ENCODE data around the gene ARID2. TPM values are rescaled to one million over a fixed set of nuclear protein-coding genes. Genes with fewer than 3 reads are reported as not detected.
A peak's percentile ranks its signal among the peaks of the same experiment; 100 is the strongest.

Gene ARID2
- total and polyA plus RNA-seq, 4 donors = 1.8 to 17.8 (median 13.2) TPM

DNA sequence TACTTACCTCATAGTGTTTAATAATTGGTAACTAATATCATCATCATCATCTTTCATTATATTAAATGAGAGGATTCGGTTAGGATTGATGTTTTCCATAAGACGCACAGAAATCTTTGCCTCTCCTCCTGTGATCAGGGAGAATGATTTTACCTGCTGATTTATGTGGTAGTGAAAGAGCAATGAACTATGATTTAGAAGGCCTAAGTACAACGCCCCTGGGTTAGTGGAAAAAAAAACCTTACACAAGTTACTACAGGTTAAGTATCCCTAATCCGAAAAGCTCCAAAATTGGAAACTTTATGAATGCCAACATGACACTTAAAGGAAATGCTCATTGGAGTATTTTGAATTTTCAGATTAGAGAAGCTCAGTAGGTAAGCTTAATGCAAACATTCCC is 55.8 kb downstream of the ARID2 start:
- Histone ChIP-seq H3K27me3 (ENCODE audit: control insufficient read depth in 4 of 4, insufficient read depth in 4 of 4, low read length in 3 of 4) (no peaks in the 10 kb centered on the region), H3K27ac (ENCODE audit: low read depth in 1 of 2, low read length in 2 of 2) (no peak overlapping the region), H3K4me1 (ENCODE audit: control insufficient read depth in 4 of 4, insufficient read depth in 4 of 4, low read length in 3 of 4) (peaks cover 0 to 4% (median 0%) of the 10 kb centered on the region in 4 donors), H3K36me3 (ENCODE audit: control insufficient read depth in 4 of 4, insufficient read depth in 3 of 4, low read depth in 1 of 4, low read length in 3 of 4) (no peaks in the 10 kb centered on the region), H3K9ac (ENCODE audit: low read depth in 1 of 2, low read length in 2 of 2) (no peak overlapping the region), H3K9me3 (ENCODE audit: control insufficient read depth in 4 of 4, low read length in 3 of 4) (no peaks in the 10 kb centered on the region), H3K4me3 (ENCODE audit: low read depth in 1 of 3, low read length in 3 of 3) (no peak overlapping the region)
- 84% methylated on average over 4 of the region's 4 CpGs for WGBS
- TF ChIP-seq HNF4A (conservative IDR thresholded peaks at IDR 0.05) = peak; percentile 22 to 61
- TF ChIP-seq RXRA (IDR thresholded peaks at IDR 0.05) = peak; percentile 23 to 59
- TF ChIP-seq, protein P1, sequence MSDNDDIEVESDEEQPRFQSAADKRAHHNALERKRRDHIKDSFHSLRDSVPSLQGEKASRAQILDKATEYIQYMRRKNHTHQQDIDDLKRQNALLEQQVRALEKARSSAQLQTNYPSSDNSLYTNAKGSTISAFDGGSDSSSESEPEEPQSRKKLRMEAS (IDR thresholded peaks at IDR 0.05) = no peak
- DNase-seq (ENCODE audit: low spot score) = no peak

DNA sequence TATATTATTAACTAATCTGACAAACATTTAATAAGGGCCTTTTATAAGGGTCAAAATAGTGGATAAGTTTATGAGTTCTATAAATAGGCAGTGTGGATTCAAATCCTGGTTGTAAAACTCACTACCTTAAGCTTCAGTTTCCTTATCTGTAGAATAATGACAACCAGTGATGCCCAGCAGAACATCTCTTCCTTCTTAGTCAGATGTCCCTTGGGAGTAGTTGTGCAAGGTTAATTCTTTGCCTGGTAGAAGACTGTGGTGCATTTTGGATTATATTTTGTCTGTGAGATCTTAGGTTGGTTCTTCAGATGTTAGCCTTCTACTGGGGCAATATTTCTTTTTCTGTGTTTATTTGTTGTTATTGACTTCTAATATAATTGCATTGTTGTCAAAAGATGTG is 59.5 kb downstream of the ARID2 start:
- H3K27ac ChIP-seq (ENCODE audit: low read depth in 1 of 2, low read length in 2 of 2) = no peak overlapping the region
- H3K9ac ChIP-seq (ENCODE audit: low read depth in 1 of 2, low read length in 2 of 2) = no peak overlapping the region
- no peaks in the 10 kb centered on the region for H3K27me3 ChIP-seq (ENCODE audit: control insufficient read depth in 4 of 4, insufficient read depth in 4 of 4, low read length in 3 of 4)
- no peaks in the 10 kb centered on the region for H3K9me3 ChIP-seq (ENCODE audit: control insufficient read depth in 4 of 4, low read length in 3 of 4)
- H3K4me1 ChIP-seq (ENCODE audit: control insufficient read depth in 4 of 4, insufficient read depth in 4 of 4, low read length in 3 of 4) = peaks cover 0 to 4% (median 0%) of the 10 kb centered on the region in 4 donors
- TF ChIP-seq, protein P2, sequence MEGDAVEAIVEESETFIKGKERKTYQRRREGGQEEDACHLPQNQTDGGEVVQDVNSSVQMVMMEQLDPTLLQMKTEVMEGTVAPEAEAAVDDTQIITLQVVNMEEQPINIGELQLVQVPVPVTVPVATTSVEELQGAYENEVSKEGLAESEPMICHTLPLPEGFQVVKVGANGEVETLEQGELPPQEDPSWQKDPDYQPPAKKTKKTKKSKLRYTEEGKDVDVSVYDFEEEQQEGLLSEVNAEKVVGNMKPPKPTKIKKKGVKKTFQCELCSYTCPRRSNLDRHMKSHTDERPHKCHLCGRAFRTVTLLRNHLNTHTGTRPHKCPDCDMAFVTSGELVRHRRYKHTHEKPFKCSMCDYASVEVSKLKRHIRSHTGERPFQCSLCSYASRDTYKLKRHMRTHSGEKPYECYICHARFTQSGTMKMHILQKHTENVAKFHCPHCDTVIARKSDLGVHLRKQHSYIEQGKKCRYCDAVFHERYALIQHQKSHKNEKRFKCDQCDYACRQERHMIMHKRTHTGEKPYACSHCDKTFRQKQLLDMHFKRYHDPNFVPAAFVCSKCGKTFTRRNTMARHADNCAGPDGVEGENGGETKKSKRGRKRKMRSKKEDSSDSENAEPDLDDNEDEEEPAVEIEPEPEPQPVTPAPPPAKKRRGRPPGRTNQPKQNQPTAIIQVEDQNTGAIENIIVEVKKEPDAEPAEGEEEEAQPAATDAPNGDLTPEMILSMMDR (IDR thresholded peaks at IDR 0.05; ENCODE audit: low read depth, low read length, missing input control) = no peak
- TF ChIP-seq, protein P3, sequence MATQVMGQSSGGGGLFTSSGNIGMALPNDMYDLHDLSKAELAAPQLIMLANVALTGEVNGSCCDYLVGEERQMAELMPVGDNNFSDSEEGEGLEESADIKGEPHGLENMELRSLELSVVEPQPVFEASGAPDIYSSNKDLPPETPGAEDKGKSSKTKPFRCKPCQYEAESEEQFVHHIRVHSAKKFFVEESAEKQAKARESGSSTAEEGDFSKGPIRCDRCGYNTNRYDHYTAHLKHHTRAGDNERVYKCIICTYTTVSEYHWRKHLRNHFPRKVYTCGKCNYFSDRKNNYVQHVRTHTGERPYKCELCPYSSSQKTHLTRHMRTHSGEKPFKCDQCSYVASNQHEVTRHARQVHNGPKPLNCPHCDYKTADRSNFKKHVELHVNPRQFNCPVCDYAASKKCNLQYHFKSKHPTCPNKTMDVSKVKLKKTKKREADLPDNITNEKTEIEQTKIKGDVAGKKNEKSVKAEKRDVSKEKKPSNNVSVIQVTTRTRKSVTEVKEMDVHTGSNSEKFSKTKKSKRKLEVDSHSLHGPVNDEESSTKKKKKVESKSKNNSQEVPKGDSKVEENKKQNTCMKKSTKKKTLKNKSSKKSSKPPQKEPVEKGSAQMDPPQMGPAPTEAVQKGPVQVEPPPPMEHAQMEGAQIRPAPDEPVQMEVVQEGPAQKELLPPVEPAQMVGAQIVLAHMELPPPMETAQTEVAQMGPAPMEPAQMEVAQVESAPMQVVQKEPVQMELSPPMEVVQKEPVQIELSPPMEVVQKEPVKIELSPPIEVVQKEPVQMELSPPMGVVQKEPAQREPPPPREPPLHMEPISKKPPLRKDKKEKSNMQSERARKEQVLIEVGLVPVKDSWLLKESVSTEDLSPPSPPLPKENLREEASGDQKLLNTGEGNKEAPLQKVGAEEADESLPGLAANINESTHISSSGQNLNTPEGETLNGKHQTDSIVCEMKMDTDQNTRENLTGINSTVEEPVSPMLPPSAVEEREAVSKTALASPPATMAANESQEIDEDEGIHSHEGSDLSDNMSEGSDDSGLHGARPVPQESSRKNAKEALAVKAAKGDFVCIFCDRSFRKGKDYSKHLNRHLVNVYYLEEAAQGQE (IDR thresholded peaks at IDR 0.05) = no peak
- TF ChIP-seq NR2F2 (IDR thresholded peaks at IDR 0.05) (no peak), FOXA2 (IDR thresholded peaks at IDR 0.05) (no peak), TAF1 (conservative IDR thresholded peaks at IDR 0.05) (no peak), SP1 (IDR thresholded peaks at IDR 0.05) (no peak), FOXA1 (IDR thresholded peaks at IDR 0.05) (no peak)
- no peaks in the 10 kb centered on the region for H3K36me3 ChIP-seq (ENCODE audit: control insufficient read depth in 4 of 4, insufficient read depth in 3 of 4, low read depth in 1 of 4, low read length in 3 of 4)
- H3K4me3 ChIP-seq (ENCODE audit: low read depth in 1 of 3, low read length in 3 of 3) = no peak overlapping the region
- no peak for DNase-seq (ENCODE audit: low spot score)

DNA sequence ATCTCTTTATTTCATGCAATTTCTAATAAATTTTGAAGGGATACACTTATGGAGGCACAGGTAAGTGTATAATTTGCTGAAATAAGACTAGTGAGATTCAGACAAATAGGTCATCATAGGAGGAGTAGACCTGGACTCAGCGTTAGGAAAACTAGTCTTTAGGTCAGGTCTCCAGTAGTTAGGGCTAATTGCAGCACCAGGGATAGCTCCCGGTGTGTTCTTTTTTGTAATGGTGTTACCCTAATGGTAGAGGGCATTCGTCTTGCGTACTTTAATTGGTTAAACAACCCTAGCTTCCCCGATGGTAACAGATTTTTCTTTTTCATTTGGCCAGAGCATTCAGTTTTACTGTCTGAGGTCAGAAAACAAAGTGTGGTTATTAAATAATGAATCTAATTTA is 64.9 kb downstream of the ARID2 start:
- Histone ChIP-seq H3K27ac (ENCODE audit: low read depth in 1 of 2, low read length in 2 of 2) (no peak overlapping the region), H3K36me3 (ENCODE audit: control insufficient read depth in 4 of 4, insufficient read depth in 3 of 4, low read depth in 1 of 4, low read length in 3 of 4) (no peaks in the 10 kb centered on the region), H3K27me3 (ENCODE audit: control insufficient read depth in 4 of 4, insufficient read depth in 4 of 4, low read length in 3 of 4) (no peaks in the 10 kb centered on the region), H3K4me1 (ENCODE audit: control insufficient read depth in 4 of 4, insufficient read depth in 4 of 4, low read length in 3 of 4) (no peaks in the 10 kb centered on the region), H3K9me3 (ENCODE audit: control insufficient read depth in 4 of 4, low read length in 3 of 4) (no peaks in the 10 kb centered on the region), H3K4me3 (ENCODE audit: low read depth in 1 of 3, low read length in 3 of 3) (no peak overlapping the region), H3K9ac (ENCODE audit: low read depth in 1 of 2, low read length in 2 of 2) (no peak overlapping the region)
- no peak for DNase-seq (ENCODE audit: low spot score)
- TF ChIP-seq, protein P3 (IDR thresholded peaks at IDR 0.05) = peak; percentile 16
- TF ChIP-seq FOXA2 (IDR thresholded peaks at IDR 0.05) = no peak
- 94% methylated on average over 5 of the region's 5 CpGs for WGBS
